Colonic mucosa (tissue), 4 donors: ENCODE data around the gene C11orf97. TPM values are rescaled to one million over a fixed set of nuclear protein-coding genes. Genes with fewer than 3 reads are reported as not detected.

Source experiments
- DNase-seq: peaks from one replicate; pipeline ENCODE4 v3.0.0-alpha.2; 2020
- H3K27ac ChIP-seq: fragments of 200-600 bp; one replicate; pipeline ENCODE4 v1.8.0; 2021
- H3K27me3 ChIP-seq: fragments of 200-600 bp; one replicate; pipeline ENCODE4 v1.8.0; 2021
- H3K36me3 ChIP-seq: fragments of 200-600 bp; one replicate; pipeline ENCODE4 v1.8.0; 2021
- H3K4me1 ChIP-seq: fragments of 200-600 bp; one replicate; pipeline ENCODE4 v1.8.0; 2021; ENCODE audit warnings: mild to moderate bottlenecking
- H3K4me3 ChIP-seq: fragments of 200-600 bp; one replicate; pipeline ENCODE4 v1.8.0; 2021
- H3K9ac ChIP-seq, 2 donors: one replicate each; pipeline ENCODE4 v1.7.0; 2013; ENCODE audit warnings: control low read depth in 2 of 2, low read depth in 2 of 2, low read length in 2 of 2
- H3K9me3 ChIP-seq: fragments of 200-600 bp; one replicate; pipeline ENCODE4 v1.8.0; 2021
- CTCF ChIP-seq: fragments of 200-600 bp; IDR thresholded peaks from one replicate; pipeline ENCODE4 v1.8.0; 2022; ENCODE audit warnings: antibody characterized with exemption, mild to moderate bottlenecking
- intact Hi-C: fragments of 100-400 bp; cut with DNase I; formaldehyde crosslinking; loops from one replicate; pipeline ENCODE4 v1.14.1; 2022
- total RNA-seq, 2 donors: library from RNA; stranded (reverse); fragmentation: NEBNext Ultra II Directional in 1 of 2; extraction: Animal tissue kit (Norgen Biotek cat#: 25700) in 1 of 2; gene quantifications; one replicate each; pipeline ENCODE4 v1.2.1, GENCODE V29; 2021
- donor health status: healthy.
- donor health status: DM: no; HTN: no; CAD: no.
- donor health status: DM: no; HTN: no; CAD: no.

Gene C11orf97
- not detected for total RNA-seq

DNA sequence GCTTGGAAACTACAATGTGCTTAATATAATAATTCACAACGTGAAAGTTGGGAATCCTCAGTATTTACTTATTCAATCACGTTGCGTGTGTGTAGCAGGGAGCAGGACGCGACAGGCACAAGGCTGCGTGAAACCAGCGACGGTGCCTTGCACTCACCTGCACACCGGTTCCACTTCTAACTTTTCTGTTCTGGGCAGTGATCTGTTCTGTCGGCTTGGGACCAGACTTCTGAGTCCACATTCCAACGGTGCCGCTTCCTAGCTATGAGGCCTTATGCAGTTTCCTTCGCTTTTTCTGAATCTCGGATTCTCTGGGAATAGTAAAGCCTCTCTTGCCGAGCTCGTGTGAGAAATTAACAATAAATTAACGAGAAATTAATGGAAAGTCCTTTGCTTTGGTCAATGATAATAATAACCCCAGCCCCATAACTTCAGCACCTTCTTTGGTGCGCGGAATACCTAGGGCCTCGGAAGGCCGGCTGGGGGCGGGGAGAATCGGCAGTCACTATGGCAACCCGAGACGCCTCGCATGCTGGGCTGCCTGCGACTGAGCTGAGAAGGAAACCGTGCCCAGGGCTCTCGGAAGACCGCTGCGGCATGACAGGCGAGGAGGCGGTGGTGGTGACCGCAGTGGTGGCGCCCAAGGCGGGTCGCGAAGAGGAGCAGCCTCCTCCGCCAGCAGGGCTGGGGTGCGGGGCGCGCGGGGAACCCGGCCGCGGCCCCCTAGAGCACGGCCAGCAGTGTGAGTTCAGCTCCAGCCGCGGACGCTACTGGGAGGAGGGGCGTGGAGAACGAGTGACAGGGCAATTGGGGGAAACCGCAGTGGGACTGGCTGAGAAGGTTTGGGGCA lies at the start of gene C11orf97:
Gene C11orf97, plus strand, starts transcription at position 530 of the 850 bp plus-strand sequence. Its CDS starts 68 bp downstream, at position 598.
- Histone ChIP-seq H3K36me3 (no peaks in the 10 kb centered on the region), H3K4me3 (peak within 1 kb of the TSS; percentile 56), H3K9me3 (no peaks in the 10 kb centered on the region), H3K27me3 (no peaks in the 10 kb centered on the region), H3K27ac (no peak within 1 kb of the TSS), H3K9ac (no peak within 1 kb of the TSS), H3K4me1 (no peaks in the 10 kb centered on the region)
- TF ChIP-seq CTCF = no peak
- intact Hi-C loops = no loop called here
- DNase-seq = peak; percentile 63

DNA sequence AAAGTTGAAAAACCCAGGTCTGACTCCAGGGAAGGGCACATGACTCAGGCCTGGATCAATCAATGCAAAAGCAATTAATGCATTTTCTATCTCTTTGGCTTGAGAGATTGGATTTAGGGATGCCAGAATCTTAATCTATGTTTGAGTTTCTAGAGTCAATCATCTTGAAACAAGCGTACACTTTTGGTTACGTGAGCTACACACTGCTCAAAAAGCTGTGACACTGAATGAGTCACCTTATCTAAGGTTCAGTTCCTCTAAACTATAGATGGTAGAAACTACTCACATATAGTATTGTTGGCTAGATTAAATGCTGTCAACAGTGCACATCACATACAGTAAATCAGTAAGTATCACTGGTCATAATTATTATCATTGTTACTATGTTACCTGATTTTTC lies 42.8 kb upstream of the C11orf97 start:
- H3K27me3 ChIP-seq = no peaks in the 10 kb centered on the region
- DNase-seq = no peak
- H3K4me1 ChIP-seq = no peaks in the 10 kb centered on the region
- TF ChIP-seq CTCF = no peak
- intact Hi-C loops = no loop called here
- H3K27ac ChIP-seq = no peak overlapping the region
- H3K4me3 ChIP-seq = no peak overlapping the region
- H3K9ac ChIP-seq = no peak overlapping the region
- H3K36me3 ChIP-seq = no peaks in the 10 kb centered on the region
- no peaks in the 10 kb centered on the region for H3K9me3 ChIP-seq

- H3K4me1 ChIP-seq = no peaks in the 10 kb centered on the region
- intact Hi-C loops = no loop called here
- no peak overlapping the region for H3K27ac ChIP-seq
- H3K27me3 ChIP-seq = no peaks in the 10 kb centered on the region
- H3K9me3 ChIP-seq = no peaks in the 10 kb centered on the region
- no peak overlapping the region for H3K9ac ChIP-seq
- H3K36me3 ChIP-seq = no peaks in the 10 kb centered on the region
- no peak for DNase-seq
- H3K4me3 ChIP-seq = no peak overlapping the region
- TF ChIP-seq CTCF = no peak
Measured at GRCh38 chr11:94472916-94473799, 39.1 kb upstream of the C11orf97 start.

DNA sequence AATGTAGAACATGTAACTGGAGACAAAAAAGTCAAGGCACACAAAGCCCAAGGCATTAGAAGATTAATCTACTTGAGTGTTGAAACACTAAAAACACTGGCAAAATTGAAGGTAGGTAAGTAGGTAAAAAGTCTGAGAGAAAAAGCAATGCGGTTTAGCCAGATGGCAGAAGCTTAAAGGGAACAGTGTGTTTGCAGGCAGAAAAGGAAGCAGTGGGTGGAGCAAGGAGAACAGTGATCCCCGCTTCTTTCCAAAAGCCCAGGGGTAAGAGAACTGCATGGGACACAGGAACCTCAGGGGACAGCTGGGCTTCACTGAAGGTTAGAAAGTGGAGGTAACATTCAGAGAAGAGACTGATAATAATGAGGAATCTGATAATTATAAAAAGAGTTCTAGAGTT lies 34.6 kb upstream of the C11orf97 start:
- H3K27me3 ChIP-seq = no peaks in the 10 kb centered on the region
- no peak for DNase-seq
- no peaks in the 10 kb centered on the region for H3K4me1 ChIP-seq
- no peaks in the 10 kb centered on the region for H3K9me3 ChIP-seq
- intact Hi-C loops = no loop called here
- no peaks in the 10 kb centered on the region for H3K36me3 ChIP-seq
- no peak for TF ChIP-seq CTCF
- H3K27ac ChIP-seq = no peak overlapping the region
- no peak overlapping the region for H3K4me3 ChIP-seq
- H3K9ac ChIP-seq = no peak overlapping the region

- no peaks in the 10 kb centered on the region for H3K36me3 ChIP-seq
Measured at GRCh38 chr11:94481342-94481741, 30.9 kb upstream of the C11orf97 start.

More at GRCh38 chr11:94481342-94481741, 30.9 kb upstream of the C11orf97 start:
- no peak overlapping the region for H3K27ac ChIP-seq
- no peaks in the 10 kb centered on the region for H3K9me3 ChIP-seq
- H3K4me3 ChIP-seq = no peak overlapping the region
- H3K4me1 ChIP-seq = no peaks in the 10 kb centered on the region
- intact Hi-C loops = no loop called here
- H3K27me3 ChIP-seq = no peaks in the 10 kb centered on the region
- no peak for TF ChIP-seq CTCF
- DNase-seq = no peak
- no peak overlapping the region for H3K9ac ChIP-seq
